ENCODE measurements around the gene NPPB.

The NPPB gene

DNA sequence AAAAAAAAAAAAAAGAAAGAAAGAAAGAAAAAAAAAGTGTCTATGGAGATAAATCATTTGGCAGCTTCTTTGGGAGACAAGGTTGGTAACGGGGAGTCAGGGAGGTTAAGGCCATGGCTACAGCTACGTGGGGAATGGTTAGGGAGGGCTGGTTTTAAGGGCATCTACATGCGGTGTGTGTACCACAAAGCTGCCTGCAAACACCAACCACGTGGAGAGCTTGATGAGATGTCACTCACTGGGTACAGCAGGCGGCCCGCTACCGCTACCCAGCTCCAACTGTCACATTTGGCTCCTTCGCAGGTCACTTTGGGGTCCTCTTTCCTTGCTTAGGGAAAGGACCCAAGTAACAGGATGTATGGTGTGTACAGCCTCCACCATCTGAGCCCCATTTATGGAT, 4.2 kb downstream of the NPPB start:
- Histone ChIP-seq H3K9me3 (no peaks in the 10 kb centered on the region), H3K36me3 (no peaks in the 10 kb centered on the region), H3K27me3 (peaks cover 11% of the 10 kb centered on the region), H3K4me1 (no peaks in the 10 kb centered on the region), H3K4me3 (ENCODE audit: low read depth, low read length) (no peak overlapping the region)
- TF ChIP-seq CTCF (IDR thresholded peaks at IDR 0.05; ENCODE audit: low read depth, low read length) = no peak
- DNase-seq = no peak

- no peak for TF ChIP-seq CTCF (IDR thresholded peaks at IDR 0.05; ENCODE audit: low read depth, low read length)
- Histone ChIP-seq H3K27me3 (no peaks in the 10 kb centered on the region), H3K4me1 (peaks cover 17% of the 10 kb centered on the region), H3K36me3 (no peaks in the 10 kb centered on the region), H3K4me3 (ENCODE audit: low read depth, low read length) (no peak overlapping the region), H3K9me3 (no peaks in the 10 kb centered on the region)
- no peak for DNase-seq
Measured at GRCh38 chr1:11851180-11851579, 7.6 kb downstream of the NPPB start.

DNA sequence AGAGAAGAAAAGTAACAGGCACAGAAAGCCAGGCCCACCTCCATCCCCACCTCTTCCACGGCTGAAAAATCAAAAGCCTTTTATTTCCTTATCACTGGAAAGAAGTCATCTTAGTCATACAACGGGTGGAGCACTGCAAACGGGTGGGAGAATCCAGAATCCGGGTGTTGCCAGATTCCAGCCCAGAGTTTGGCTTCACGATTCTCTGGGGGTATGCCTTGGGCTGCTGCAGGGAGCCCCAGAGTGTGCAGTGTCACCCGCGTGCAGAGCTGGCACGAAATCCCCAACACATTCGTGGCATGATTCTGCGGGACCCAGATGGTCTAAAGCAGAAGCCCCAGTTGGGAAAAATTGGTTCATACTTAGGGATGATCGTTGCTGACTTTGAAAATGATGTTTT, 8.6 kb downstream of the NPPB start:
- peaks cover 21% of the 10 kb centered on the region for H3K4me1 ChIP-seq
- no peaks in the 10 kb centered on the region for H3K9me3 ChIP-seq
- H3K27me3 ChIP-seq = no peaks in the 10 kb centered on the region
- no peak for DNase-seq
- TF ChIP-seq CTCF (IDR thresholded peaks at IDR 0.05; ENCODE audit: low read depth, low read length) = no peak
- no peak overlapping the region for H3K4me3 ChIP-seq (ENCODE audit: low read depth, low read length)
- no peaks in the 10 kb centered on the region for H3K36me3 ChIP-seq

GRCh38 chr1:11848373-11848700, 10.4 kb downstream of the NPPB start:
- H3K36me3 ChIP-seq = no peaks in the 10 kb centered on the region; the same call in none of the 2 replicates
- DNase-seq = no peak
- no peak for TF ChIP-seq CTCF (IDR thresholded peaks at IDR 0.05; ENCODE audit: low read depth, low read length)
- H3K9me3 ChIP-seq = no peaks in the 10 kb centered on the region
- no peaks in the 10 kb centered on the region for H3K27me3 ChIP-seq
- H3K4me1 ChIP-seq = peaks cover 25% of the 10 kb centered on the region
- H3K4me3 ChIP-seq (ENCODE audit: low read depth, low read length) = no peak overlapping the region

DNA sequence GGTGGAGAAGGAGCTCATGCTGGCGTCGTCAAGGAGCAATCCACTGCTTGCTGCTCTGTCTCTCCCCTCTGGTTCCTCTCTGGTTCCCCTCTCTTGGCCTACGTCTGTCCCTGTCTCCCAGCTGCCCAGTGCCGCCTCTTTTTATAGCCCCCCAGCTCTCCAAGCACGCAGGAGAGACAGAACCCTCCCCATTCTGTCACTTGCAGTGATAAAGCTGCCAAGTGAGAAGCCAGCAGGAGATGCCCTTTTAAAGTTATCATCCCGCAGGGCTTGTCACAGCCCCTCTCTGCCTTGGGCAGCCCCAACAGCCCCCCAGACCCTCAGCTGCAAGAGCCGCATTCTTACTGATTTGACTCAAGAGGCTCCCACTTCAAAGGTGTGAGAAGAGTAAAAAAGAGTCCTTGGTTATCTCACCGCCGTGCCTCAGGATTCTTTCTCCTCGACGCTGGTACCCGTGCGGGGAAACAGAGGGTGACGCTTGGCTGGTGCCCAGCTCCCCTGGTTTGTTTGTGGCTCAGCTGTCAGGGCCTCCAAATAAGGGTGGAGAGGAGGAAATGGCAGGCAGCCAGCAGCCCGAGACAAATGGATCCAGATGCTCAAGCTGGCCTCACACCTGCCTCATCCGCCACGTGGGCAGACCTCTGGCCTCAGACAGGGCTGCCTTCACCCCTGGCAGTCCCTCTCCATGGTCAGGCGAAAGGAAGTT, 10.9 kb downstream of the NPPB start, which contains the start of gene NPPA:
NPPA (minus strand) TSS at position 117 of the 706 bp plus-strand sequence; CDS start at position 18, 99 bp downstream.
- Histone ChIP-seq H3K36me3 (no peaks in the 10 kb centered on the region; the same call in none of the 2 replicates), H3K4me3 (ENCODE audit: low read depth, low read length) (no peak within 1 kb of the TSS), H3K9me3 (no peaks in the 10 kb centered on the region), H3K27me3 (no peaks in the 10 kb centered on the region), H3K4me1 (peaks cover 30% of the 10 kb centered on the region)
- DNase-seq = peak; percentile 84
- TF ChIP-seq CTCF (IDR thresholded peaks at IDR 0.05; ENCODE audit: low read depth, low read length) = no peak

DNA sequence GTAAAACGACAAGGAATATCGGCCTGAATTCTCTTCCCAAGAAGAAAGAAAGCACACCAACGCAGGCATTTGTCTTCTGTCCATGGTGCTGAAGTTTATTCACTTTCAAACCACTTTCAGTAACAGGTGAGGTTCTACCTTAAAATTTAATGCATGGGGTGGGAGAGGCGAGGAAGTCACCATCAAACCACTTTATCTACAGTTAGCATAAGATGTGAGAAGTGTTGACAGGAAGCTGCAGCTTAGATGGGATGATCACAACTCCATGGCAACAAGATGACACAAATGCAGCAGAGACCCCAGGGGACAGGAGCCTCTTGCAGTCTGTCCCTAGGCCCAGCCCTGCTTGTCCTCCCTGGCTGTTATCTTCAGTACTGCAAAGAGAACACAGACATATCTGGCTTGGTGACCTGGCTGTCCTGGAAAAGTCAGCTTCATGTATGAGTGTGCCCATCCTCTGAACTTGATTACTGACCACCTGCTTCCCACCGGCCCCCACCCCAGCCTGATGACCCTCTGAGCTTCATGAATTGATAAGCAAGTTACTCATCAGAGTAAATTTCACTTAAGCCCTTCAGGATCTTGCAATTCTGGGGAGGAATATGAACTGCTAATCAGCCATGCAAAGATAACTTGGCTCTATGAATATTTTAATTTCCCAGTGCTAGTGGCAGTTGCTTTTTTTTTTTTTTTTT, 13.0 kb downstream of the NPPB start:
- H3K4me1 ChIP-seq = peaks cover 46% of the 10 kb centered on the region

More for the DNA sequence above, 13.0 kb downstream of the NPPB start:
- TF ChIP-seq CTCF (IDR thresholded peaks at IDR 0.05; ENCODE audit: low read depth, low read length) = peak; percentile 34
- Histone ChIP-seq H3K27me3 (no peaks in the 10 kb centered on the region), H3K4me3 (ENCODE audit: low read depth, low read length) (no peak overlapping the region), H3K9me3 (no peaks in the 10 kb centered on the region), H3K36me3 (peaks cover 5% of the 10 kb centered on the region)
- peak; percentile 72 for DNase-seq

All from BE2C (cell line).